Activated CD4-positive, alpha-beta T cell treated with anti-CD3 and anti-CD28 coated beads for 24 hours (primary cell): ENCODE results near the gene ALKBH3.

Experiments used
- DNase-seq, 2 donors: peaks; one replicate each; pipeline ENCODE4 v3.0.0-alpha.2; 2020; ENCODE audit warnings: low read depth in 2 of 2

The ALKBH3 gene

GRCh38 chr11:43922744-43923405 lies 42.2 kb downstream of the ALKBH3 start:
- DNase-seq = no peak

- no peak for DNase-seq
Measured at GRCh38 chr11:43923406-43924111, 42.9 kb downstream of the ALKBH3 start.

GRCh38 chr11:43924112-43924855 lies 43.7 kb downstream of the ALKBH3 start:
- DNase-seq = no peak

GRCh38 chr11:43925063-43925931 lies 44.7 kb downstream of the ALKBH3 start:
- no peak for DNase-seq

GRCh38 chr11:43925932-43926505 lies 45.4 kb downstream of the ALKBH3 start:
- no peak for DNase-seq

GRCh38 chr11:43927070-43927469 lies 46.4 kb downstream of the ALKBH3 start:
- DNase-seq = no peak

GRCh38 chr11:43927925-43928707 lies 47.5 kb downstream of the ALKBH3 start:
- DNase-seq = no peak

- DNase-seq = no peak
Measured at GRCh38 chr11:43928721-43929120, 48.1 kb downstream of the ALKBH3 start.

- DNase-seq = no peak
Measured at GRCh38 chr11:43930868-43931716, 50.5 kb downstream of the ALKBH3 start.

- no peak for DNase-seq
Measured at GRCh38 chr11:43931717-43932039, 51.0 kb downstream of the ALKBH3 start.

- DNase-seq = no peak
Measured at GRCh38 chr11:43933226-43933607, 52.6 kb downstream of the ALKBH3 start.

- no peak for DNase-seq
Measured at GRCh38 chr11:43933608-43934551, 53.2 kb downstream of the ALKBH3 start.

- DNase-seq = no peak
Measured at GRCh38 chr11:43934601-43935423, 54.2 kb downstream of the ALKBH3 start.

GRCh38 chr11:43935424-43935979 lies 54.9 kb downstream of the ALKBH3 start:
- DNase-seq = no peak

GRCh38 chr11:43936076-43936475 lies 55.4 kb downstream of the ALKBH3 start:
- DNase-seq = no peak

GRCh38 chr11:43937434-43938411 lies 57.1 kb downstream of the ALKBH3 start:
- no peak for DNase-seq
